Measurements from ENCODE around the gene OR10A2.

GRCh38 chr11:6875761-6876160 lies 12.9 kb downstream of the OR10A2 start:
- no peak for TF ChIP-seq CTCF (IDR thresholded peaks at IDR 0.05)
- no peak for TF ChIP-seq POLR2AphosphoS5 (IDR thresholded peaks at IDR 0.05)
- no peak for TF ChIP-seq EP300 (IDR thresholded peaks at IDR 0.05)
- no peak for TF ChIP-seq POLR2A (IDR thresholded peaks at IDR 0.05; ENCODE audit: low read depth)
